ENCODE results near the gene ATP6AP1. TPM values are rescaled to one million over a fixed set of nuclear protein-coding genes. Genes with fewer than 3 reads are reported as not detected.
"Not testable (repeated sequence)": the region's sequence is repeated elsewhere in the genome, so short reads cannot be mapped to it uniquely, and the experiment has no call there.

ATP6AP1 gene
- total RNA-seq, 1 donor from 2014 or later: 66.5 TPM

GRCh38 chrX:154398668-154399526 is 29.6 kb upstream of the ATP6AP1 start:
- DNase-seq (ENCODE audit: low read depth, low spot score): no peak

GRCh38 chrX:154399527-154400368 is 28.7 kb upstream of the ATP6AP1 start:
- DNase-seq (ENCODE audit: low read depth, low spot score): no peak

- not testable (repeated sequence) for DNase-seq (ENCODE audit: low read depth, low spot score)
Measured at GRCh38 chrX:154400369-154400817, 28.1 kb upstream of the ATP6AP1 start.

DNA sequence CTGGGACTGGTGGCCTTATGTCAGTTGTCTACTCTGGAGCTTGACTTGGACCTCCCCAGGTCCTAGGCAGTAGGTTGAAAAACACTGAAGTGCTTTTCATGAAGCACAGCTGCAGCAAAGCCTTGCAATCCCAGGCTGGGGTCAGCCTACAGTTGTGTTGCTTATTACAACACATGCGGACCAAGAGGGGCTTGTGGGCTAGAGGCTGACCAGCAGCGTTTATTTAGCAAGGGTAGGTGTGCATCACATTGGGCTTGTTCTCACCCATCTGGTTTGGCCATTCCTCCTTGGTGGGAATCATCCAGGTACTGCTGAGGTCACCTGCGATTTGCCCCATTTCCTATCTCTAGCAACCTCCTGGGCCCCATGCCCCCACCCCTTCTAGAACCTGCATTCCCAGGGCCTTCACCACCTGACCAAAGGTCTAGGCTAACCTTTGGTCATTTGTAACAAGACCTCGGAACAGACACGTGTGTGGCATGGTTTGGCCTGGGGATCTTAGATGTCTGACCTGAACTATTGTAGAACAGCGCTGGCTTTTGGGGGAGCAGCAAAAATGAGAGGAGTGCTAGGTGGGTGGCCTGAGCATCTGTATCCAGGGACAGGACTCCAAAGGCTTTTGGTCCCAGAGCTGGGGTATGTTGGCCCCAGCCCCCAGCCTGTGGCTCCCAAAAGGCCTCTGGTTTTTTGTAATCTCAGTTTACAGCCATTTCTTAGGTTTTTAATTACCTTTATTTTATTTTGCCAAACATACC is 27.3 kb upstream of the ATP6AP1 start:
- DNase-seq (ENCODE audit: low read depth, low spot score): no peak

DNA sequence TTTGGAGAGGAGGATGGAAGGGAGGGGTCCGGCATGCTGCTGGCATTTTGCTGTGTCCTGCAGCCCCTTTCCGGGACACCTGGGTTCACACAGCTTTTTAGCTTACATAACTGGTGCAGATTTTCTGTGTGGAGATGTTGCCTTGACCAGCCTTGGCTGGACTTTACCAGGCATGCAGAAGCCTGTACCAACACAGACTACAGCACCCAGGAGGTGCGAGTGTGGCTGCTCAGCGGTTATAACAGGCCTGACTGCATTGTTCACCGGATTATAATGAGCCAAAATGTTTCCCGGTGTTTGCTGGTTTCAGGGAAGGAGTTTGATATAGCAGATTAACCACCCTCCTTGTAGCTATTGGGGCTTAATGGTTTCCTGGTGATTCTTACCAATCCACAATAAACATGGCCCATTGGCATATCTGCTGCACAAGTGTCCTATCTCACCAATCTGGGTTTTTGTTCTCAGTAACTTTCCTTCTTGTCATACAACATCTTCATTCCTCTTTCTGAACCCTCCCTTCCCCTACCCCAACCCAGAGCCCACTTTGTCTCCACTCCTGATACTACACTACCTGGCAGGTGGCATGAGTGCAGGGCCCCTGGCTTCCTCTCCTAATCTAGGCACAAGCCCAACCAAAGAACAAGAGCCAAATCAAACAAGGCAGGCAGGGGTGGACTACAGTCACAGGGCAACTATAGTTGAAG is 26.4 kb upstream of the ATP6AP1 start:
- DNase-seq (ENCODE audit: low read depth, low spot score): no peak

DNA sequence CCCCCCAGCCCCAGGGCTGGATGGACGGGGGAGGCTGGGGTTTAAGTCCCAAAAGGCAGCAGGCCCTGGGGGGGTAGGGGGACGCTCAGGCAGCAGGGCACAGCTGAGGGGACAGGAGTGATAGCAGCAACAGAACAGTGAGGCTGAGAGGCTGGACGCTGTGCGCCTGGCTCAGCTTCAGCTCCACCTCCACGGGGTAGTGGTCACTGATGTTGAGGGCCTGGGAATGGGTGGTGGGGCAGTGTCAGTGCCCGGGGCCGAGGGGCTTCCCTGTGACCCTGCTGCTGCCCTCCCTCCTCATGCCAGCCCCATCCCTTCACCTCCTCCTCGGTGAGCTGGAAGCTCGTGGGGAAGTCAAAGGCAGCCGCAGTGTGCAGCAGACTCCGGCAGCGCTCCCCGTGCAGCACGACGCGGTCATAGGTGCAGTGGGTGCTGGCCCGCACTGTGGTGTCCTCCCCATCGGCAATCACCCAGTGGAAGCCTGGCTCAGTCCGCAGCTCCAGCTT is 25.8 kb upstream of the ATP6AP1 start:
- DNase-seq (ENCODE audit: low read depth, low spot score): no peak

DNA sequence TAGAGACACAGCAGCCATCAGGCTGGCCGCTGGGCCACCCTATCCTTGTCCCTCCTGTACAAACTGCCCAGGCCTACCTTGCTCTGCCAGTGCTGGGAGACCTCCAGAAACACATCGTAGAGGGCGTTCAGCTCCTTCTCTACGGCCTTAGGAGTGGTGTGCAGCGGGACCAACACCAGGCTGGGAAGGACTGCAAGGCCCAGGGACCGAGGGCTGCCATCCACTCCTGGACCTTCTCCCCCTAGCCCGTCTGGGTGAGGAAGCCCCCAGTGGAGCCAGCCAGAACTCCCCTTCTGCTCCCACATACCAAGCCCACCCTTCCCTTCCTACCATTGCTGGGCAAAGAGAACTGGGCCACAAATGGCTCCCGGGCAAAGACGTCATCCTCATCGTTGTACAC is 25.3 kb upstream of the ATP6AP1 start:
- no peak for DNase-seq (ENCODE audit: low read depth, low spot score)

GRCh38 chrX:154403858-154404257 is 24.6 kb upstream of the ATP6AP1 start:
- DNase-seq (ENCODE audit: low read depth, low spot score): no peak

GRCh38 chrX:154404625-154405192 is 23.8 kb upstream of the ATP6AP1 start:
- no peak for DNase-seq (ENCODE audit: low read depth, low spot score)

- DNase-seq (ENCODE audit: low read depth, low spot score): no peak
Measured at GRCh38 chrX:154408659-154409221, 19.7 kb upstream of the ATP6AP1 start.

DNA sequence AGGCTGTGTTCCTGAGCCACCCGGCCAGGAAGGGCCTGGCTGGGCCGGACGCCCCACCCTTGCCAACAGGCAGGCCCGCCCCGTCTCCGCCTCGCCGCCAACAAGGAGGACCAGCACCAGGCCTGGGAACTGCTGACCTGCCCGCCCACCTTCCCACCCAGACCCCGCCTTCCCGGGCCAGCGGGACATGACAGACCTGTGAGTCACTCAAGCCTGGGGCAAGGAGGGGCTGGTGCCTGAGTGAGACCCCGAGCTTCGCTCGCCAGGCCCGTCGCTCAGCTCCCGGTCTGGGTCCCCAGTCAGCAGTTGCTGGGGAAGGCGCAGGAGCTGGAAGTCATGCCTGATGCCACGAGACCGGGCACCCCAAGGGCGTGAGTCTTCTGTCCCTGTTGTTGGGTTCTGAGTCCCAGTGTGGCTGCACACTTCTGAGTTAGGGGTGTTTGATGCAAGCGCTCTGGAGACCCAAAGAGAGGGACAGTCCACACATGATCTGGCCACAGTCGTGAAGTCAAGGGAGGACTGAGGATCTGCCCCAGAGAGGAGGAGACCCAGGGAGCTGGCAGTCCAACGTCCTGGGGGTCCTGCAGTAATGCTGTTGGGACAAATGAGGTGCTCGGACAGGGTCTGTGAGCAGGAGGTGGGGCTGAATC is 19.1 kb upstream of the ATP6AP1 start, which contains the start of gene DNASE1L1:
Gene DNASE1L1, minus strand, starts transcription at position 33 of the 650 bp plus-strand sequence. CDS start 3,686 bp downstream, outside the sequence.
- DNase-seq (ENCODE audit: low read depth, low spot score): peak; percentile 67

GRCh38 chrX:154411981-154412340 is 16.5 kb upstream of the ATP6AP1 start:
- DNase-seq (ENCODE audit: low read depth, low spot score): no peak

DNA sequence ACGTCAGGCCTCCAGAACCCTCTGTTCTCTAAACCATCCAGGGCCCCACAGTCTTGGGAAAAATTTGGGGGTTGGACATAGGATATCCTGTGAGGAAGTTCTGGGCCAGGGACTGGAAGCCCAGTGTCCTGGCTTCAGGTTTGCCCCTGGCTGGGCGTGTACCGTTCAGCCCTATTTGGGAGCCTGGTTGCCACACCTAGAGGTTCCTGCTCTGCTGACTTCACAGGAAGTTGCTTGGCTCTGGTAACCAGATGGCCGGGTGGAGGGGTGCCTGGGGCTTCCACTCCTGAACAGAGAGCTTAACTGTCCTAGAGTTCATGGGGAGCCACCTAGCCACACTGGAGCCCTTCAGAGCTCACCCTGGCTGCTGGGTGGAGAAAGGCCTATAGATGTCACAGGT is 16.0 kb upstream of the ATP6AP1 start:
- DNase-seq (ENCODE audit: low read depth, low spot score): no peak

GRCh38 chrX:154413142-154413541 is 15.3 kb upstream of the ATP6AP1 start:
- no peak for DNase-seq (ENCODE audit: low read depth, low spot score)

DNA sequence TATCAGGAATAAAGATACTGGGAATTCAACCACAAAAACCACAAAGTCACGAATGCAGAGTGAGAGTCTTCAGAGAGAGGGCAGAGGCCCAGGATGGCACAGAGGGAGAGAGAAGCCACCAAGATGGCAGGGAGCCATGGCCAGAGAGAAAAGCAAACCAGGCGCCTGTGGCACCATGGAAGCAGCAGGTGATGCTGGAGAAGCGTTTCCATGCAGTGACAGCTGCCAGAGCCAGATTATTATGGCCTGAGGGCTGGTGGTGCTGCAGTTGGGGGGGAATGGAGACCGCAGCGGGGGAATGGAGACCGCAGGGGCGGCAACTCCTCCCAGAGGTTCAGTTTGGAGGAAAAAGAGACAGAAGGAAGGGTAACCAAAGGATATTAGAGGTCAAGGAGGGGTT is 11.3 kb upstream of the ATP6AP1 start:
- DNase-seq (ENCODE audit: low read depth, low spot score): no peak

DNA sequence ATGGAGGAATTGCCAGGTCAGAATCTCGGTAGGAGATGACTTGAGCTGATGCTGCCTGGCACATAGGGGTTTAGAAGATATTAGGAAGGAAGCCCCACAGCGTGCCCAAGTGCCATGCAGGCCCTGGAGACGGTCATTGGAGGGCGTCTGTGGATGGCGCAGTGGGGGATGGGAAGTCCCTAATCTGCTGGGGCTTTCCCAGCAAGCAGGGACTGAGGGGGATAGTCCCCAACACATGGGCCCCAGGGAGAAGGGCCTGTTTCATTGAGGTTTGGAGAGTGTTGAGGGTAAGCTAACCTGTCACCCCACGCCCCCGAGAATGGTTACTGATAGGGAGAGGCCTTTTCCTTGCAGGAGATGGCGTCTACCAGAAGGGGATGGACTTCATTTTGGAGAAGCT is 9.3 kb upstream of the ATP6AP1 start:
- no peak for DNase-seq (ENCODE audit: low read depth, low spot score)

GRCh38 chrX:154419688-154420401 is 8.6 kb upstream of the ATP6AP1 start:
- DNase-seq (ENCODE audit: low read depth, low spot score): no peak

- DNase-seq (ENCODE audit: low read depth, low spot score): no peak
Measured at GRCh38 chrX:154420402-154420756, 8.1 kb upstream of the ATP6AP1 start.
